Raji (cell line): ENCODE data around the gene CD247.

Experiments used
- POLR2A ChIP-seq: IDR thresholded peaks from 2 replicates; pipeline ENCODE4 v1.6.1; 2011; ENCODE audit warnings: low read depth, low read length, control low read depth; ENCODE audit not compliant: insufficient read depth

Gene CD247

DNA sequence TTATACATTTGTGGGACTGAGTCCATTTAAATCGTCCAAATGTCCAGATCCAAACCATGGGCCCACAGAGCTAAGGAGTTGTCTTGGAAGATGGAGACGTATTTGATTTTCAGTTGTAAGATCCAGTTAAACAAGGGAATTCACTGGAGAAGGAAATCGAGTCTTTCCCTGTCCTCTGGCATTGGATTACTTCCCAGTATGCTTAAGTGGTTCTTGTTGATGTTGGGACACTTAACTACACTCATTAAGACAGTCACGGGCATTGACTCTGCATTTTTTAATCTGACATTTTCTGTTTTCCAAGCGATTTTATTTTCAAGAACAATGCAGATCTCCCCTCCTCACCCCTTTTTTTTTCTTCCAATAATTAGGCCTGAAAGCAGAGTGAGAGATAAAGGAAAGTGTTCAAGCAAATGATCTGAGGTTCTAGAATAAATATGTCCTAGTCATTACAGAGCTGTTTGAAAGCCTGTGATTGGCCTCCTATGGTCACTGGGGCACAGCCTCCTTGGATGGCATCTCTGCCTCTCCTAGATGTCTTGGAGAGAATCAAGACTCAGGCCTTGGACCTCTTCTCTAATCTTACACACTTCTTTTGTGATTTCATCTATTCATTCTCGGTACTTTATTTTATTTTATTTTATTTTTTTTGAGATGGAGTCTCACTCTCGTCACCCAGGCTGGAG is 48.9 kb downstream of the CD247 start:
- TF ChIP-seq POLR2A, result no peak

DNA sequence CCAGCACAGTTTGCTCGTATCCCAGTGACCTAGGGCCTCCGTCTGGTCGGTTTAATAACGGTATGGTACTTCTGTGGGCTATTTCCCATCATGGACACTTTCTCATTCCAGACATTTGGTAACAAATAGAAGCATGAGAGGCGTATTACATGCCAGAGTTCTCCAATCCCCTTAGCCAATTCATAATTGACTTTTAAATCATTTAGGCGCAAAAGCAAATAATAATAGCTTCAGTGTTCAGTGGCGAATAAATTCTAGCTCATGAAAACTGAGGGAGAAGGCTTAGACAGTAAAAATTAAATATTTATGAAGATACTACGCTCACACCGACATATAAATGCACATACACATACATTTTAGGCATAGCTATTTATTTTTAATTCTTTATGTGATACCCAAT is 50.6 kb downstream of the CD247 start:
- TF ChIP-seq POLR2A, result no peak

DNA sequence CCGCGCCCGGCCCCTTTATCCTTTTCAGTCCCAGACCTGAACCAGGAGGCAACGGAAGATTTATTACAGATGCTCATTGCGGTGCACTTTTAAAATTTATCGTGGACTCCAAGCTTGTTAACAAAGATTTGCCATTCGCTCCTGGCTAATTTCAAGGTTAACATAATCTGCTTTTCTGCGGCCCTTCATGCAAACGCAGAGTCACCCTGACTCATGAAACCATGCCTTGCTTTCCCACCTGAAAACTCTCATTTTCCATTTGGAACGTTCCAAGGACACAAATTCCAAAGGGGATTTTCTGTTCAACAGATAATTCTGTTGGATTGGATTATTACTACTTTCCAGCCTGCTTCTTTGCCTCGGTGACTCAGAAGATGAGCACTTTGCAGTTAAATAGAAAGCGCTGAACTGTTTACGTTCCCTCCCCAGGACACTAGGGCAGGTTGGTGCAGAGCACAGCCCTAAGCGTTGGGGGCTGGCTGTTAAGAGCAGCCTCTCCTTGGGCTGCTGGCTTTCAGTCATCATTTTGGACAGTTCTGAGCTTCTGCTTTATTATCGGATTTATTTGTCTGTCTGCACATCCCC is 51.1 kb downstream of the CD247 start:
- no peak for TF ChIP-seq POLR2A

DNA sequence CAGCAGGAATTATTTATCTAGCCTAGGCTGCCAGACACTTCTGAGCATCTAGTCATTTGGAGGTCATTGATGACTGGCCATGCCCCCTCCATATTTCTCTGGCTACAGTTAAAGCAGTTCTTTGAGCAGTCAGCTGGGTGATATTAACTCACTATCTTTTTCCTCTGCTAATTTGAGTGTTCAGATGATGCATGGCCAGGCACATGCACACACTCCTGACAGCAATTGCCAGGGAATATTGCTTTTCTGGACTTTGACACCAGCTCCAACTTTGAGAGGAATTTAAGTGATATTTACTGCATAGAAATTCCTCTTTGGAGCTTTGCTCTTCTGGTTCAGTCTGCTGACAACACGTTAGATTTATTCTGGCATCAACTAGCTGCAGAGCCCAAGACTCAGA is 52.6 kb downstream of the CD247 start:
- TF ChIP-seq POLR2A, result no peak

DNA sequence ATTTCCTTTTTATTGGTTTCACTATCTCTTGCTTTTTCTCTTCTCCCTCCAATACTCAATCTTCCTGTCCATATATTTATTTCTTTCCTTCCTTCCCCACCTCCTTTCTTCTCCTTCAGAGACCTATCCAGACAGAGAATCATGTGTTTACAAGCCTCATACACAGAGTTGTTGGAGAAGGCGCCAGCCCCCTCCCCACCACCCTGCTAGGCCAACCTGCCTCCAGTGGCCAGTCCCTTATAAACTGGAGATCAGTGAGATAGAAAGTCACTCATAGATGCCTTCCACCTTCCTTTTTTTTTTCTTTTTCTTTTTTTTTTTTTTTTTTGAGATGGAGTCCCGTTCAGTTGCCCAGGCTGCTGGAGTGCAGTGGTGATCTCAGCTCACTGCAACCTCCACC is 53.3 kb downstream of the CD247 start:
- TF ChIP-seq POLR2A, result no peak

DNA sequence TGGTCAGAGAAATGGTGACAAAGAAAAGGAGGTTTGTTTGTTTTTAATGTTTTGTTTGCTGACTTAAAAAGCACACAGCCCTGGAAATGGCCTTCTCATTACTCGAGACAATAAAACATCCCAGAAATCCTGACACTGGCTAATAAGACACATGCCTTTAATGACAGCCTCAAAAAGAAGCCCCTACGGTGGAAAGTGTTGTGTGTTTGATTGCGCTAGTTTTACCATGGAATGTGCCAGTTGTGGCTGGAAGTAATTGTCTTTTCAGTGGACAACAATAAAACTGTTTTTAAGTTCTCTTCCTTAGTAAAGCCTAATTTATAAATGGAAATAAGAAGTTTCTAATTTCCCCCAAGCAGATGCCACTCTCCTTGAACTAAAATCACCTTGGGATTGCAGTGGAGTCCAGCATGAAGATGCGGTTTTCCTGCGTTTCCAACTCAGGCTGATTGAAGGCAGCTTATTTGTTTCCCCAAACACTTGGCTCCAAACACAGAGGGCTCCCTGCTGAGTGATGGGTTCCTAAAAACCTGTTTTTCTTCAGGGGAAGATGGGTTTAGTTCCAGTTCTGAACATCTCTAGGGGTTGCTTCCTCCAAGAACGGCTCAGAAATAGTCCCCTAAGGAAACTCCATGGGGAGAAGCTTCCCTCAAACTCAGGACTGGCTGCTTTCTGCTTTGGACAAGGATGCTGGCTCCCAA is 54.3 kb downstream of the CD247 start:
- no peak for TF ChIP-seq POLR2A

DNA sequence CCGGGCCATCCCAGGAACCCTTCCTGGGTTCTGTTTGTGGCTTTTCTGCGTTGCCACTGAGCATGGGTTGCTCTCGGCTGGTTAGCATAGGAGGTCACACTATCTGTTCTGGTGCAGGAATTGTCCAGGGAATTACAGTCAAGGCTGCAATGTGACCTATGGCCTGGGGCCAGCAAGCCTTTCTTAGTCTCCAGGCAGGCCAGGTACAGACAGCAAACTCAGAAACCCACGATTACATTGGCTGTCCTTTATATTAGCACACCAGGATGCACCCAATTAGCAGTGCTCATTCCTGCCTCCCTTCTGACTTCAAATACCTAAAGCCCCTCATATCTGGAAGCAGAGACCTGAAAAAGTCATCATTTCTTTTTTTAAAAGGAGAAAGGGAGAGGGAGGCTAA is 55.2 kb downstream of the CD247 start:
- no peak for TF ChIP-seq POLR2A

DNA sequence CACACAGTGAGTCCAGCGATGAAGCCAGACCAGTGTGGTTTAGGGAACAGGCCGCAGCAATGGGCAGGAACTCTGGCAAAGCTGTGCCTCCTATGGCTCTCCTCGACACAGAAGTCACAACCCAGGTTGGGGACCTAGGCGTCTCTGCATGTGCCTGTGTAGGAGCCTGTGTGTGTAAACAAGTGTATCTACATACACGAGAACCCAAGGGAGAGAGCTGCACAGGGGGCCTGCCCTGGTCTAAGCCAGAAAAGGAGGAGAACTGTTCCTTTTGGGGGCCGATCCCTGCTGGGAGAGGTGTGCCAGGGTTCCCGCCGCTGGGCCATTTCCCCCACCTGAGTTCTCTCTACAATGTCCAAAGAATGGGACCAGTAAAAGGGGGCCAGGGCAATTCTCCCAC is 56.0 kb downstream of the CD247 start:
- no peak for TF ChIP-seq POLR2A

DNA sequence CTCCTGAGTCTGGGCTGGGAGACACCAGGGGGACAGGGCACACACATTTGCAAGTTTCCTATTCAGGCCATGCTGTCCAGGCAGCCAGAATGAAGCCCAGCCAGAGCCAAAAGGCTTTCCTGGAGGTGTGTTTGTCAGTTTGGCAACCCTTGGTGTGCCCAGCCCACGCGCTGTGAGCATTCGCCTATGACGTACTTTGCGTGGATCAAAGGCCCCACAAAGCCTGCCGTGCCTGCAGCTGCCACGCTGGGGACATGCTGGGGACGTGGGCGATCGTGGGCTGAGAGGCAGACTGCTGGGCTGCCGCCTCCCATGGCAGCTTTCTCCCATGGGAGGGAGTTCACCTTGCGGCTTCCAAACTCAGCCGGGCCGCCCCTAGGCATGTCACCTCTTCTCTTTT is 57.5 kb downstream of the CD247 start:
- no peak for TF ChIP-seq POLR2A

DNA sequence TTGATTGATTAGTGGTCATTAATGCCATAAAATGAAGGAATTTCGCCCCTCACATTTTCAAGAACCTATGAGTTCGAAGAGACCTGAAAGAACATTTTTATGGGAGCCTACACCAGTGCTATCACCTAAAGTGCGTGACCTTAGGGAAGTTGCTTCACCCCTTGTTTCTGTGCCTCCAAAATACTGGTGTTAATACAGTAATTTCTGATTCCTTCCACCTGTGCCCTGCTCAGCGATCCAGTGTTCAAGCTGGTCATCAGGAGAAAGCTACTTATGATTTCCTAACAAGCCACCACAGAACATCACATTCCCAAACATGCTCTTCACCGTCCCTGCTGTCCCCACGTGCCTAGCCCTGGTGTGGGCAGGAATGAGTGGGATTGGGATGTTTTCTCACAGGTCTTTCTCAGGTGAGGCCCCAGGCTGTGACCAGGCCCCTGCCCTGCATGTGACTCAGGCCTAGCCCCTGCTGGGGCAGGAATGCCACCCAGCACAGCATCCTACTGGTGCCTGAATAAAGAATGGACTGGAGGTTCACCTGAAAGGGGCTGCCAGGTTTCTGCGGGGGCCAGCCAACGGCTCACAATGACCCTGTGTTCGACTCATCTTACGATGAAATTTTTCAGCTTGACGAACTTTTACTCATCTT is 60.3 kb downstream of the CD247 start:
- TF ChIP-seq POLR2A, result no peak

DNA sequence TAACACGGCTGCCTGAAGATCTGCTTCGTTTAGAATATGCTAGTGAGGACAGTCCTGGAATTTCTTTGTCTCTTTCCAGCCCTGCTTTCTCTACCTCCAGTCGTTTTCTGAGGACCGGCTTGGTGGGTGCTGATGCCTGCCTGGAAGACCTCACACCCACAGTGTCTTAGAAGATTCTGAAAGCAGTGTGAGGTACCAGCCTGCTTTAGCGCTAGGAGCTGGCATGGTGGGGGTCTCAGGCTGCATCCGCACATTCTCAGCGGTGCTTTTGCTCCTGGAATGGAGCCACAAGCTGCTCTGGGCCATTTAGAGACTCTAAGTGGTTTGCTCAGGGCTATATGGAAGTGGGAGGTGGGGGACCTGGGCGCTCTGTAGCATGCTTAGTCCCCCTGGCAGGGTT is 61.4 kb downstream of the CD247 start:
- TF ChIP-seq POLR2A, result no peak

DNA sequence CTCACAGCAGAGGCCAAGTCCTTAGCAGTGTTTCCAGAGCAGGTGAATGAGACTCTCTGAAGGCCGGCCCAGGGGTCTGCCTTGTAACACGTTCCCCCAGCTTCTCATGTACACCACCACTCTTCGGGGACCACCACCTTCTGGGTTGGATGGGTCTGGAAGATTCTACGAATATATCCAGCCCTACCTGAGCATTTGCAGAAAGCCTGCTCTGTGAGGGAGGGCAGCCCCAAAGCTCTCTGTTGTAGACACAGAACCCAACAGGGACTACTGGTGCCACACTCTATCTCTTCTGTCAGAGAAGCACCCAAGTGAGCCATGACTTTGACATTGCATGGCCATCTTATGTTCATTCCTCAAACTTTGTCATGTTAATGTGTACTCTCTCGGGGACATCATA is 61.8 kb downstream of the CD247 start:
- TF ChIP-seq POLR2A, result no peak

DNA sequence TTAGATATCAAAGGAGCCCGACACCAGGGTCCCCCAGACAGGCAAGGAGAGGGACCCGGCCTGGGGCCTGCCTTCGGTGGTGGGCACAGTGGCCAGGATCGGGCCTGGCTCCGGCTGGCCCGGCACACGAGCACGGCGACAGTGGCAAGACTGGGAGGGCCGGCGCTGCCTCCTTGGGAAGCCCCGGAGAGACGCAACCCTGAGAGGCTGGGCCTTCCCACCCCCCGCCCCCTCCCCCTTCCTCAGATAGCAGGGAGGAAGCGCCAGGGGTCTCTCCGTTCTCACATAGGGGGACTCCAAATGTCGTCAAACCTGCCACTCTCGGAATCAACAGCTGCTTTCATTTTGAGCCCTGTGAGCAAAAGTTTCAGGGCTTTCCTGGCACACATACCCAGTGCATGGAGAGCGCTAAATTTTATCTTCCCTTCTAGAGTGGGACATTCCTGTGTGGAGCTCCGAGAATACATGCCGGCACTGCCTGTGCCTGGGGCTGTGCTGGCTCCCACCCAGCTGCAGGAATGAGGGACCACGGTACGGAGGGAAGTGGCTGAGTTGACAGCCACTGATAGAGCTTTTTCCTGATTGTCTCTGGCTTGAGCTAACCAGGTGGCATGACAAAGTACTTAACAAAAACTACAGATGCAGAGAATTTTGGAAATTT is 62.4 kb downstream of the CD247 start:
- no peak for TF ChIP-seq POLR2A

DNA sequence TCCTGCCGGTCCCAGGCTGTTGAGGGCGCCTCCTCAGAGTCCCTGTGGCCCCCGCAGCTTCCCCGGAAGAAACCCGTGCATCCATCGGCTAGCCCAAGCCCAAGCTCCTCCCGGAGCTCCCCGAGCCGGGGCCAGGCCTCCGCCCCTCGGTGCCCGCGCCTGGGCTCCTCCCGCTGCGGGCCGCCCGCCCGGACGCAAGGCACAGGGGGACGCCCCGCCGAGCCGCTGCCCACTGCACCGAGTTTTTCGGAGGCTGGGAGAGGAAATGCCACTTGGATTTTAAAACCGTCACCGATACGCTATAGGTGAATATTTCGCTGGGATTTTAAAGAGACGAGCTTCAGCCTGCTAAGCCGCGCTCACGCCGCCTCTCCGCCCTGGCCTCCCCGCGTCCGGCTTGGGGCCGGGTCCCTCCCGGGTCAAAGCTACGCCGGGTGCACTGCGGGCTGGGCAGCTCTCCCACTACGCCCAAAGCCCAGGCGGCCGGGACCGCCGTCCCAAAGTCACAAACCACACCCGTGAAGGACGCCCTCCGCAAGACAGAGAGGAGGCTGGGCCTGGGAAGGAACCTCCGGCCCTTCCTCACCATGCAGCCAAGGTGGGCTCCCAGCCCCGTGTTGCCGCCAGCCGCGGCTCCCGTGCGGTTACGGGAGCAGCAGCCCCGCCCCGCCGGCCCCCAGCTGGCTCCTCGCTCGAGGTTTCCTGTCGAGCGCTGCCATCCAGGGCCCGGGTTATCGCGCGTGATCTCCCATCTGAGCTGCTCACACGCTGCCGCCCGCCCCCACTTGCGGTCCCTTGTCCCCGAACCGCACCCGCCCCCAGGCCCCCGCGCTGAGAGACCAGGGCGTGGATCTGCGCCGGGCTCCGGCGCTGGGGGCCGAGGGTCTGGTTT is 63.2 kb downstream of the CD247 start:
- TF ChIP-seq POLR2A, result no peak
